OCI-LY1 (cell line): ENCODE measurements around the gene UBLCP1.

Experiments used
- H2AFZ ChIP-seq: fragments of 200-600 bp; sonication (generic), shearing (Covaris generic); 2 replicates; pipeline ENCODE4 v1.6.0; 2014; ENCODE audit warnings: antibody characterized with exemption, mild to moderate bottlenecking, low read length
- H3F3A ChIP-seq: fragments of 200-600 bp; sonication (generic), shearing (Covaris generic); 2 replicates; pipeline ENCODE4 v1.6.0; 2014; ENCODE audit warnings: mild to moderate bottlenecking, antibody characterized with exemption, low read length, moderate library complexity; ENCODE audit not compliant: insufficient read depth
- H3K27ac ChIP-seq: fragments of 200-600 bp; sonication (generic); 2 replicates; pipeline ENCODE4 v1.5.1; 2014; ENCODE audit warnings: low read length, mixed run types, mild to moderate bottlenecking, low read depth; ENCODE audit not compliant: poor library complexity, severe bottlenecking
- H3K27me3 ChIP-seq: fragments of 200-600 bp; sonication (generic); 2 replicates; pipeline ENCODE4 v1.6.0; 2014; ENCODE audit warnings: antibody characterized with exemption, mild to moderate bottlenecking, low read length, moderate library complexity; ENCODE audit not compliant: insufficient read depth
- H3K36me3 ChIP-seq: fragments of 200-600 bp; sonication (generic); 2 replicates; pipeline ENCODE4 v1.6.1; 2014; ENCODE audit warnings: mild to moderate bottlenecking, antibody characterized with exemption, low read length, moderate library complexity, mixed read lengths; ENCODE audit not compliant: insufficient read depth
- H3K4me1 ChIP-seq: fragments of 200-600 bp; sonication (generic); 2 replicates; pipeline ENCODE4 v1.5.1; 2014; ENCODE audit warnings: mild to moderate bottlenecking, low read length, moderate library complexity; ENCODE audit not compliant: insufficient read depth, severe bottlenecking
- H3K4me2 ChIP-seq: fragments of 200-600 bp; sonication (generic), shearing (Covaris generic); 2 replicates; pipeline ENCODE4 v1.6.1; 2014; ENCODE audit warnings: low read length
- H3K4me3 ChIP-seq: fragments of 200-600 bp; sonication (generic); 2 replicates; pipeline ENCODE4 v1.5.1; 2014; ENCODE audit warnings: low read length, low read depth, mild to moderate bottlenecking, mixed read lengths; ENCODE audit not compliant: poor library complexity, severe bottlenecking
- H3K79me2 ChIP-seq: fragments of 200-600 bp; shearing (Covaris generic); 2 replicates; pipeline ENCODE4 v1.6.1; 2016; ENCODE audit warnings: mixed run types, low read length, mixed read lengths; ENCODE audit not compliant: insufficient read depth
- H3K9ac ChIP-seq: fragments of 200-600 bp; sonication (generic), shearing (Covaris generic); 2 replicates; pipeline ENCODE4 v1.6.1; 2014; ENCODE audit warnings: mild to moderate bottlenecking, low read length, mixed read lengths
- H3K9me2 ChIP-seq: fragments of 200-600 bp; sonication (generic), shearing (Covaris generic); 2 replicates; pipeline ENCODE4 v1.6.1; 2014; ENCODE audit warnings: low read depth, mild to moderate bottlenecking, low read length, mixed read lengths
- H3K9me3 ChIP-seq: fragments of 200-600 bp; shearing (Covaris generic); 2 replicates; pipeline ENCODE4 v1.6.1; 2014; ENCODE audit warnings: low read length, mixed read lengths
- H4K20me1 ChIP-seq: fragments of 200-600 bp; sonication (generic), shearing (Covaris generic); 2 replicates; pipeline ENCODE4 v1.6.0; 2016; ENCODE audit warnings: mild to moderate bottlenecking, low read length; ENCODE audit not compliant: insufficient read depth
- CTCF ChIP-seq: fragments of 200-600 bp; sonication (generic), shearing (Covaris generic); IDR thresholded peaks from 2 replicates; pipeline ENCODE4 v1.5.1; 2017; ENCODE audit warnings: mild to moderate bottlenecking, antibody characterized with exemption, low read length, moderate library complexity, mixed read lengths
- EZH2 ChIP-seq: fragments of 200-600 bp; sonication (generic), shearing (Covaris generic); IDR thresholded peaks from 2 replicates; pipeline ENCODE4 v1.8.0; 2017; ENCODE audit warnings: borderline replicate concordance, mixed run types, mild to moderate bottlenecking, antibody characterized with exemption, low read length, moderate library complexity, mixed read lengths

Gene UBLCP1

GRCh38 chr5:159262859-159263568 lies at the start of gene UBLCP1:
UBLCP1 (plus strand) TSS chr5:159263290; CDS start chr5:159268916, 5,626 bp downstream.
- Histone ChIP-seq H3F3A (no peaks in the 10 kb centered on the region), H3K4me1 (peaks cover 19% of the 10 kb centered on the region), H3K9me3 (peaks cover 4% of the 10 kb centered on the region; the same call in 1 of the 2 replicates), H3K27ac (peak within 1 kb of the TSS; percentile 86), H3K9ac (peak within 1 kb of the TSS; percentile 82), H3K36me3 (peaks cover 16% of the 10 kb centered on the region), H3K9me2 (no peaks in the 10 kb centered on the region), H3K27me3 (no peaks in the 10 kb centered on the region; the same call in 1 of the 2 replicates), H3K4me2 (peak within 1 kb of the TSS; percentile 79), H3K79me2 (peaks cover 4% of the 10 kb centered on the region; the same call in 1 of the 2 replicates), H2AFZ (no peak within 1 kb of the TSS; the same call in 1 of the 2 replicates), H4K20me1 (no peaks in the 10 kb centered on the region), H3K4me3 (peak within 1 kb of the TSS; percentile 87)
- TF ChIP-seq CTCF = no peak
- TF ChIP-seq EZH2 = no peak

- Histone ChIP-seq H3K9me3 (no peaks in the 10 kb centered on the region), H3K4me3 (no peak overlapping the region), H3K27ac (no peak overlapping the region), H3F3A (no peaks in the 10 kb centered on the region), H3K4me1 (peaks cover 13% of the 10 kb centered on the region), H3K27me3 (no peaks in the 10 kb centered on the region), H3K79me2 (no peaks in the 10 kb centered on the region), H3K4me2 (no peak overlapping the region), H3K9ac (no peak overlapping the region), H2AFZ (no peak overlapping the region), H3K9me2 (no peaks in the 10 kb centered on the region), H3K36me3 (no peaks in the 10 kb centered on the region), H4K20me1 (no peaks in the 10 kb centered on the region)
- TF ChIP-seq EZH2 = no peak
- TF ChIP-seq CTCF = no peak
Observed at GRCh38 chr5:159214486-159215271, 48.4 kb upstream of the UBLCP1 start.

DNA sequence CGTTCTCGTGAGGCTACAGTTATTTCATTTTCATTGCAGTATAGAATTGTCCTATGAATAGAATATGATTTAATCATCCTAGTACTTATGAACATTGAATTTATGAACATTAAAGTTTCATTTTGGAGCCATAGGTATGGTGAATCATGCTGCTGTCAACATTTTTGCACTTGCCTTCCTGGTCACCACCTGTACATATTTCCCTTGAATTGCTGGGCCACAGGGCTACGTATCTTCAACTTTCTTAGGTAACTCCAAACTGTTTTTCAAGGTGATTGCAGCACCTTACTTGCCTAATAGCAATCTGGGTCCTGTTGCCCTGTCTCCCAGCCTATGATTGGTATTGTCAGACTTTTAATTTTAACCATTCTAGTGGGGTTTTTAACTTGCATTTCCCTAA lies 47.2 kb upstream of the UBLCP1 start:
- Histone ChIP-seq H4K20me1 (no peaks in the 10 kb centered on the region), H3K9me2 (no peaks in the 10 kb centered on the region), H3K27ac (no peak overlapping the region), H3K9me3 (no peaks in the 10 kb centered on the region), H3F3A (no peaks in the 10 kb centered on the region), H3K79me2 (no peaks in the 10 kb centered on the region), H2AFZ (no peak overlapping the region), H3K36me3 (no peaks in the 10 kb centered on the region), H3K4me2 (no peak overlapping the region), H3K4me3 (no peak overlapping the region), H3K9ac (no peak overlapping the region), H3K4me1 (peaks cover 4% of the 10 kb centered on the region), H3K27me3 (no peaks in the 10 kb centered on the region)
- TF ChIP-seq CTCF (no peak), EZH2 (no peak)
